PC-3 (cell line): ENCODE results near the gene PLCB4.

Experiments
- EZH2 ChIP-seq: fragments of 300-600 bp; sonication (generic); IDR thresholded peaks from one replicate; pipeline ENCODE4 v1.6.1; 2017; ENCODE audit warnings: antibody characterized with exemption, mild to moderate bottlenecking, low read length; ENCODE audit not compliant: unreplicated experiment
- TF ChIP-seq, protein P1 (sequence below): fragments of 300-600 bp; sonication (generic); conservative IDR thresholded peaks from 2 replicates; pipeline ENCODE4 v1.5.1; 2017; ENCODE audit warnings: antibody characterized with exemption, low read depth, mild to moderate bottlenecking, low read length

DNA sequence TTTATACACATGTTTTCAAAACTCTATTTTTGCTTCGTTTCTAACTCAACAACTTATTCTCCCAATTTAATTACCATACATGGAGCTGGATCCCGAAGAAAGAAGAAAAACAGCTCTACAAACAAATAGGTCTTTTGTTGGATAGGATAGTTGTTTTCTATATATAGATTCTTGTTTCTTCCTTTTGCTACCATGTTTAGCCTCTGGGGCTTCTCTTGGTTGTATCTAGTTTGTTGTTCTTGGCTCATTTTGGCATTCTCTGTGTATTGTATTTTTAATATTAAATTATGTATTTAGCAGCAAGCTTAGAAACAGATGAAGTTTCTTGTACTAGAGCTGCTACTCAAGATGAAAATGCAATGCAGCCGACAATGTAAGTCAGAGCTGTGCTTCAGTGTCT, 60.9 kb downstream of the PLCB4 start:
- TF ChIP-seq, protein P1, sequence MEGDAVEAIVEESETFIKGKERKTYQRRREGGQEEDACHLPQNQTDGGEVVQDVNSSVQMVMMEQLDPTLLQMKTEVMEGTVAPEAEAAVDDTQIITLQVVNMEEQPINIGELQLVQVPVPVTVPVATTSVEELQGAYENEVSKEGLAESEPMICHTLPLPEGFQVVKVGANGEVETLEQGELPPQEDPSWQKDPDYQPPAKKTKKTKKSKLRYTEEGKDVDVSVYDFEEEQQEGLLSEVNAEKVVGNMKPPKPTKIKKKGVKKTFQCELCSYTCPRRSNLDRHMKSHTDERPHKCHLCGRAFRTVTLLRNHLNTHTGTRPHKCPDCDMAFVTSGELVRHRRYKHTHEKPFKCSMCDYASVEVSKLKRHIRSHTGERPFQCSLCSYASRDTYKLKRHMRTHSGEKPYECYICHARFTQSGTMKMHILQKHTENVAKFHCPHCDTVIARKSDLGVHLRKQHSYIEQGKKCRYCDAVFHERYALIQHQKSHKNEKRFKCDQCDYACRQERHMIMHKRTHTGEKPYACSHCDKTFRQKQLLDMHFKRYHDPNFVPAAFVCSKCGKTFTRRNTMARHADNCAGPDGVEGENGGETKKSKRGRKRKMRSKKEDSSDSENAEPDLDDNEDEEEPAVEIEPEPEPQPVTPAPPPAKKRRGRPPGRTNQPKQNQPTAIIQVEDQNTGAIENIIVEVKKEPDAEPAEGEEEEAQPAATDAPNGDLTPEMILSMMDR = no peak
- no peak for TF ChIP-seq EZH2
